ENCODE measurements around the gene SRRM1. TPM values are rescaled to one million over a fixed set of nuclear protein-coding genes. Genes with fewer than 3 reads are reported as not detected.

SRRM1 gene
- total RNA-seq, 1 experiment from 2014 or later = 290 TPM

GRCh38 chr1:24596401-24596880, 46.7 kb upstream of the SRRM1 start:
- Histone ChIP-seq H3K56ac (ENCODE audit: insufficient read length, low read depth, low read length) (no peak overlapping the region), H2BK15ac (ENCODE audit: low read depth, low read length) (no peak overlapping the region), H3K4ac (ENCODE audit: low read depth, low read length) (no peak overlapping the region), H3K18ac (ENCODE audit: insufficient read length, low read depth, low read length) (no peak overlapping the region), H2BK5ac (ENCODE audit: insufficient read length, low read length) (no peak overlapping the region), H4K8ac (replicated peaks; ENCODE audit: insufficient read length, low read depth, low read length) (no peak overlapping the region), H2BK120ac (ENCODE audit: low read depth, low read length, poor library complexity, severe bottlenecking) (no peak overlapping the region), H3K79me1 (ENCODE audit: insufficient read depth, low read depth, low read length, poor library complexity, severe bottlenecking) (no peaks in the 10 kb centered on the region), H3K23ac (ENCODE audit: insufficient read length, low read depth, low read length) (no peak overlapping the region), H2AK5ac (ENCODE audit: insufficient read length, low read length) (no peak overlapping the region), H3K4me1 (ENCODE audit: insufficient read depth, low read length) (no peaks in the 10 kb centered on the region), H3K27me3 (ENCODE audit: insufficient read depth, low read length) (no peaks in the 10 kb centered on the region), H4K5ac (ENCODE audit: insufficient read length, low read depth, low read length) (no peak overlapping the region), H4K20me1 (ENCODE audit: control insufficient read depth, insufficient read depth, insufficient read length) (no peaks in the 10 kb centered on the region), H3K14ac (ENCODE audit: insufficient read depth, low read length) (no peak overlapping the region), H2AFZ (ENCODE audit: low read length) (no peak overlapping the region), H3K9me3 (ENCODE audit: control insufficient read depth, low read depth, low read length) (no peaks in the 10 kb centered on the region), H3K79me2 (ENCODE audit: insufficient read depth, low read length) (no peaks in the 10 kb centered on the region), H3K27ac (ENCODE audit: insufficient read length, low read depth, low read length) (no peak overlapping the region), H3T11ph (ENCODE audit: low read length) (no peak overlapping the region), H3K23me2 (ENCODE audit: insufficient read length, low read depth, low read length, poor library complexity, severe bottlenecking) (no peaks in the 10 kb centered on the region), H4K91ac (ENCODE audit: insufficient read length, low read depth, low read length) (no peak overlapping the region), H2BK12ac (ENCODE audit: insufficient read length, low read depth, low read length) (no peak overlapping the region), H3K9ac (ENCODE audit: extremely low read depth, insufficient read length, low read length) (no peak overlapping the region), H3K4me2 (ENCODE audit: insufficient read depth, insufficient read length, low read length) (no peak overlapping the region), H2BK20ac (ENCODE audit: low read depth, low read length, poor library complexity, severe bottlenecking) (no peak overlapping the region)
- no peak overlapping the region for H3K27ac Mint-ChIP-seq
- DNase-seq = no peak
- no peaks in the 10 kb centered on the region for H3K27me3 Mint-ChIP-seq (ENCODE audit: low read depth)
- no peaks in the 10 kb centered on the region for H3K36me3 Mint-ChIP-seq (ENCODE audit: insufficient read depth in 1 of 3, low read depth in 3 of 3)
- peaks cover 0 to 3% of the 10 kb centered on the region in 2 experiments; a peak in 1 of 4 replicates for H3K4me1 Mint-ChIP-seq
- H3K4me3 Mint-ChIP-seq = no peak overlapping the region
- no peaks in the 10 kb centered on the region for H3K9me3 Mint-ChIP-seq
- TF ChIP-seq CTCF (conservative IDR thresholded peaks at IDR 0.05) = no peak
- WGBS (ENCODE audit: extremely low coverage, insufficient read length, low lambda C conversion rate) = no CpG with 5 or more reads among the region's 9 CpGs
